Thyroid gland (tissue), 4 donors: ENCODE measurements around the gene EFNA3.

Experiments
- POLR2A ChIP-seq, 2 donors: fragments of 450-650 bp; IDR thresholded peaks; one replicate each; pipeline ENCODE4 v1.6.1; 2017; ENCODE audit warnings: antibody characterized with exemption in 2 of 2, mild to moderate bottlenecking in 2 of 2, moderate library complexity in 1 of 2
- TF ChIP-seq, protein P1 (sequence below), 6 experiments: fragments of 200-600 bp in 3 of 6; fragments of 450-650 bp in 3 of 6; sonication (generic) in 3 of 6; IDR thresholded peaks; one replicate each; pipeline ENCODE4 v1.5.1; 2016 to 2019; ENCODE audit warnings: antibody characterized with exemption in 6 of 6, mild to moderate bottlenecking in 2 of 6, inconsistent platforms in 1 of 6, moderate library complexity in 1 of 6

DNA sequence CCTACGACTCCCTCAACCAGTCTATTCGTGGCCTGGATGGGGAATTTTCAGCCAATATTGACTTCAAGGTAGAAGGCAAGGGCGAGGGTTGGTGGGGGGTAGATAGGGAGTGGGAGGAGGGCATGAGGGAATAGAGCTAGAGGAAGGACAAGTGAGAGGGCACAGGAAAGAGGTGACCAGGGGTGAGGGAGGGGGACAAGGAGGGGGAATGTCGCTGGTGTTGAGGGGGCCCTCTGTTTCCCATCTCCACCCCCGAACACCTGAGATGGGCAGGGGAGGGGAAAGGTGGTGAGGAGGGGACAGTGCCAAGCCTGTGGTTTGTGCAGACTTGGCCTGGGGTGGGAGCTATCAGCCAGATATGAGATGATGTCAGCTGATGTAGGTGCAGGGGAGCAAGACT lies 35.8 kb upstream of the EFNA3 start:
- TF ChIP-seq, protein P1, sequence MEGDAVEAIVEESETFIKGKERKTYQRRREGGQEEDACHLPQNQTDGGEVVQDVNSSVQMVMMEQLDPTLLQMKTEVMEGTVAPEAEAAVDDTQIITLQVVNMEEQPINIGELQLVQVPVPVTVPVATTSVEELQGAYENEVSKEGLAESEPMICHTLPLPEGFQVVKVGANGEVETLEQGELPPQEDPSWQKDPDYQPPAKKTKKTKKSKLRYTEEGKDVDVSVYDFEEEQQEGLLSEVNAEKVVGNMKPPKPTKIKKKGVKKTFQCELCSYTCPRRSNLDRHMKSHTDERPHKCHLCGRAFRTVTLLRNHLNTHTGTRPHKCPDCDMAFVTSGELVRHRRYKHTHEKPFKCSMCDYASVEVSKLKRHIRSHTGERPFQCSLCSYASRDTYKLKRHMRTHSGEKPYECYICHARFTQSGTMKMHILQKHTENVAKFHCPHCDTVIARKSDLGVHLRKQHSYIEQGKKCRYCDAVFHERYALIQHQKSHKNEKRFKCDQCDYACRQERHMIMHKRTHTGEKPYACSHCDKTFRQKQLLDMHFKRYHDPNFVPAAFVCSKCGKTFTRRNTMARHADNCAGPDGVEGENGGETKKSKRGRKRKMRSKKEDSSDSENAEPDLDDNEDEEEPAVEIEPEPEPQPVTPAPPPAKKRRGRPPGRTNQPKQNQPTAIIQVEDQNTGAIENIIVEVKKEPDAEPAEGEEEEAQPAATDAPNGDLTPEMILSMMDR (IDR thresholded peaks at IDR 0.05): no peak
- no peak for TF ChIP-seq POLR2A (IDR thresholded peaks at IDR 0.05)
